Caco-2 (cell line): ENCODE measurements around the gene CCDC85C. TPM values are rescaled to one million over a fixed set of nuclear protein-coding genes. Genes with fewer than 3 reads are reported as not detected.

Experiments used
- BruUV-seq: library from RNA; stranded (reverse); fragments of 400-500 nt; replicated peaks from 2 replicates; lab custom pipeline; 2021; lab: Mats Ljungman, UMichigan
- CTCF ChIA-PET: fragments of 300-600 bp; sonication (Branson Sonifier 250); formaldehyde crosslinking; loops from one replicate; lab custom pipeline; 2022; ENCODE audit warnings: antibody characterized with exemption; lab: Charles Lee
- POLR2A ChIA-PET: fragments of 300-600 bp; sonication (Branson Sonifier 250); formaldehyde crosslinking; loops from one replicate; lab custom pipeline; 2022; ENCODE audit warnings: antibody characterized with exemption; lab: Charles Lee
- DNase-seq, 2 experiments: peaks; one replicate each; pipeline versions ENCODE4 v3.0.0 to v3.0.0-alpha.2; 2020 to 2022
- H3K27me3 ChIP-seq: replicated peaks from 2 replicates; pipeline ENCODE4 v1.6.0; 2011; ENCODE audit warnings: low read length; ENCODE audit not compliant: control insufficient read depth, insufficient read depth
- H3K36me3 ChIP-seq: 2 replicates; pipeline ENCODE4 v1.5.1; 2011; ENCODE audit warnings: low read length; ENCODE audit not compliant: control insufficient read depth, insufficient read depth
- H3K4me1 ChIP-seq: fragments of 250-450 bp; sonication (Bioruptor Pico); 2 replicates; pipeline ENCODE4 v1.5.1; 2020; ENCODE audit warnings: mild to moderate bottlenecking
- H3K4me3 ChIP-seq: 2 replicates; pipeline ENCODE4 v1.5.1; 2011; ENCODE audit warnings: low read depth, mild to moderate bottlenecking, control low read depth, low read length
- H3K9me3 ChIP-seq: fragments of 250-450 bp; sonication (Bioruptor Pico); 2 replicates; pipeline ENCODE4 v1.5.1; 2020; ENCODE audit warnings: mild to moderate bottlenecking, moderate library complexity
- H3K27ac Mint-ChIP-seq: one replicate; pipeline ENCODE4 v1.8.0; 2022; ENCODE audit warnings: mixed read lengths; ENCODE audit not compliant: unreplicated experiment
- H3K27me3 Mint-ChIP-seq: one replicate; pipeline ENCODE4 v1.8.0; 2022; ENCODE audit warnings: mixed read lengths; ENCODE audit not compliant: insufficient read depth, unreplicated experiment
- H3K36me3 Mint-ChIP-seq: one replicate; pipeline ENCODE4 v1.8.0; 2022; ENCODE audit warnings: mild to moderate bottlenecking, mixed read lengths; ENCODE audit not compliant: insufficient read depth, unreplicated experiment
- H3K4me1 Mint-ChIP-seq: one replicate; pipeline ENCODE4 v1.8.0; 2022; ENCODE audit warnings: low read depth, mixed read lengths; ENCODE audit not compliant: unreplicated experiment
- H3K4me3 Mint-ChIP-seq: one replicate; pipeline ENCODE4 v1.8.0; 2022; ENCODE audit warnings: mild to moderate bottlenecking, moderate library complexity, mixed read lengths; ENCODE audit not compliant: unreplicated experiment
- H3K9me3 Mint-ChIP-seq: one replicate; pipeline ENCODE4 v1.8.0; 2022; ENCODE audit warnings: mixed read lengths; ENCODE audit not compliant: unreplicated experiment
- CTCF ChIP-seq, 2 experiments: fragments of 200-600 bp in 1 of 2; IDR thresholded peaks; 1 replicate in 1 of 2; 2 replicates in 1 of 2; pipeline versions ENCODE4 v1.5.1 to v1.8.0; 2011 to 2022; ENCODE audit warnings: antibody characterized with exemption in 1 of 2, control low read depth in 1 of 2, inconsistent platforms in 1 of 2, low read depth in 1 of 2, low read length in 1 of 2, mild to moderate bottlenecking in 1 of 2, moderate library complexity in 1 of 2; ENCODE audit not compliant: insufficient read depth in 1 of 2, severe bottlenecking in 1 of 2, unreplicated experiment in 1 of 2
- intact Hi-C: fragments of 100-400 bp; cut with micrococcal nuclease; formaldehyde crosslinking; loops from one replicate; pipeline ENCODE4 v1.10.0; 2022; ENCODE audit not compliant: unreplicated experiment
- total RNA-seq: library from RNA; stranded (reverse); gene quantifications from 2 replicates; pipeline ENCODE4 v1.2.3, GENCODE V29; 2022

CCDC85C gene
- total RNA-seq, 1 experiment from 2014 or later = 76.2 TPM

- Histone ChIP-seq H3K4me1 (peaks cover 7% of the 10 kb centered on the region), H3K36me3 (no peaks in the 10 kb centered on the region; the same call in 1 of the 2 replicates), H3K9me3 (no peaks in the 10 kb centered on the region), H3K4me3 (no peak overlapping the region), H3K27me3 (no peaks in the 10 kb centered on the region)
- ChIA-PET CTCF (no interaction called here), POLR2A (no interaction called here)
- no peak for TF ChIP-seq CTCF (IDR thresholded peaks at IDR 0.05; ENCODE audit: insufficient read depth in 1 of 2, low read depth in 1 of 2, low read length in 1 of 2, severe bottlenecking in 1 of 2, unreplicated experiment in 1 of 2)
- Mint-ChIP-seq H3K4me3 (no peak overlapping the region), H3K9me3 (no peaks in the 10 kb centered on the region), H3K36me3 (peaks cover 15% of the 10 kb centered on the region), H3K27me3 (no peaks in the 10 kb centered on the region), H3K27ac (no peak overlapping the region), H3K4me1 (no peaks in the 10 kb centered on the region)
- DNase-seq = no peak
- intact Hi-C loops = no loop called here
- no TSS peak for BruUV-seq
Observed at GRCh38 chr14:99532310-99532709, 71.7 kb downstream of the CCDC85C start.

GRCh38 chr14:99531251-99532096, 72.5 kb downstream of the CCDC85C start:
- Histone ChIP-seq H3K4me1 (no peaks in the 10 kb centered on the region), H3K9me3 (no peaks in the 10 kb centered on the region), H3K4me3 (no peak overlapping the region), H3K36me3 (no peaks in the 10 kb centered on the region; the same call in 1 of the 2 replicates), H3K27me3 (no peaks in the 10 kb centered on the region)
- BruUV-seq = no TSS peak
- Mint-ChIP-seq H3K9me3 (no peaks in the 10 kb centered on the region), H3K27me3 (no peaks in the 10 kb centered on the region), H3K27ac (no peak overlapping the region), H3K36me3 (peaks cover 20% of the 10 kb centered on the region), H3K4me1 (no peaks in the 10 kb centered on the region), H3K4me3 (no peak overlapping the region)
- no peak for TF ChIP-seq CTCF (IDR thresholded peaks at IDR 0.05; ENCODE audit: insufficient read depth in 1 of 2, low read depth in 1 of 2, low read length in 1 of 2, severe bottlenecking in 1 of 2, unreplicated experiment in 1 of 2)
- CTCF ChIA-PET = no interaction called here
- intact Hi-C loops = no loop called here
- POLR2A ChIA-PET = no interaction called here
- DNase-seq = no peak

GRCh38 chr14:99530407-99531155, 73.4 kb downstream of the CCDC85C start:
- Histone ChIP-seq H3K9me3 (no peaks in the 10 kb centered on the region), H3K27me3 (no peaks in the 10 kb centered on the region), H3K36me3 (no peaks in the 10 kb centered on the region), H3K4me1 (peaks cover under 1% of the 10 kb centered on the region), H3K4me3 (no peak overlapping the region)
- no peak for TF ChIP-seq CTCF (IDR thresholded peaks at IDR 0.05; ENCODE audit: insufficient read depth in 1 of 2, low read depth in 1 of 2, low read length in 1 of 2, severe bottlenecking in 1 of 2, unreplicated experiment in 1 of 2)
- no peaks in the 10 kb centered on the region for H3K9me3 Mint-ChIP-seq
- no peak for DNase-seq
- H3K36me3 Mint-ChIP-seq = peaks cover 20% of the 10 kb centered on the region
- CTCF ChIA-PET = no interaction called here
- H3K4me3 Mint-ChIP-seq = no peak overlapping the region
- POLR2A ChIA-PET = no interaction called here
- H3K27ac Mint-ChIP-seq = no peak overlapping the region
- no peaks in the 10 kb centered on the region for H3K27me3 Mint-ChIP-seq
- intact Hi-C loops = no loop called here
- no TSS peak for BruUV-seq
- H3K4me1 Mint-ChIP-seq = no peaks in the 10 kb centered on the region
